SK-N-SH (cell line): ENCODE measurements around the gene TTC21B. TPM values are rescaled to one million over a fixed set of nuclear protein-coding genes. Genes with fewer than 3 reads are reported as not detected.

Experiments
- CTCF ChIA-PET: fragments of 300-600, 350-600 bp; formaldehyde crosslinking; extraction: SDS; loops from one replicate; lab custom pipeline; 2021; lab: Yijun Ruan, JAX
- POLR2A ChIA-PET: fragments of 350-600 bp; sonication (Branson Sonifier 250); formaldehyde crosslinking; extraction: SDS; loops from one replicate; lab custom pipeline; 2020; ENCODE audit warnings: antibody characterized with exemption, inconsistent platforms; lab: Yijun Ruan, JAX
- DNase-seq: peaks from one replicate; pipeline ENCODE4 v3.0.0; 2012
- H2AFZ ChIP-seq: fragments of 200-600 bp; sonication (generic); 2 replicates; pipeline ENCODE4 v1.8.1; 2016; ENCODE audit warnings: antibody characterized with exemption, mild to moderate bottlenecking, low read depth
- H3F3A ChIP-seq: fragments of 200-600 bp; sonication (generic); replicated peaks from 2 replicates; pipeline ENCODE3; 2016; ENCODE audit warnings: antibody characterized with exemption, mild to moderate bottlenecking; ENCODE audit not compliant: insufficient read depth
- H3K27ac ChIP-seq, 2 experiments: fragments of 200-500 bp in 1 of 2; fragments of 200-600 bp in 1 of 2; sonication (Bioruptor generic) in 1 of 2; sonication (generic), shearing (Covaris generic) in 1 of 2; 2 replicates each; pipeline versions ENCODE4 v1.5.1 to v1.6.1; 2014 to 2016; ENCODE audit warnings: low read depth in 2 of 2, inconsistent platforms in 1 of 2, low read length in 1 of 2, mild to moderate bottlenecking in 1 of 2, mixed read lengths in 1 of 2
- H3K27me3 ChIP-seq: fragments of 200-600 bp; sonication (generic), shearing (Covaris generic); 2 replicates; pipeline ENCODE4 v1.6.1; 2016; ENCODE audit warnings: mixed run types; ENCODE audit not compliant: insufficient read depth
- H3K36me3 ChIP-seq, 2 experiments: fragments of 200-500 bp in 1 of 2; fragments of 200-600 bp in 1 of 2; sonication (Bioruptor generic) in 1 of 2; sonication (generic) in 1 of 2; replicated peaks in 1 of 2; 2 replicates each; pipeline versions ENCODE3 to v1.5.1; 2014 to 2016; ENCODE audit warnings: low read length in 1 of 2, mild to moderate bottlenecking in 1 of 2; ENCODE audit not compliant: insufficient read depth in 2 of 2, control insufficient read depth in 1 of 2
- H3K4me1 ChIP-seq, 2 experiments: fragments of 200-500 bp in 1 of 2; fragments of 200-600 bp in 1 of 2; sonication (Bioruptor generic) in 1 of 2; sonication (generic), shearing (Covaris generic) in 1 of 2; 2 replicates each; pipeline versions ENCODE4 v1.5.1 to v1.6.1; 2014 to 2016; ENCODE audit warnings: low read depth in 1 of 2, low read length in 1 of 2, mixed run types in 1 of 2; ENCODE audit not compliant: insufficient read depth in 2 of 2, control insufficient read depth in 1 of 2
- H3K4me2 ChIP-seq: fragments of 200-600 bp; sonication (generic), shearing (Covaris generic); 2 replicates; pipeline ENCODE4 v1.6.1; 2017; ENCODE audit warnings: mixed run types
- H3K4me3 ChIP-seq, 2 experiments: fragments of 200-500 bp in 1 of 2; fragments of 200-600 bp in 1 of 2; sonication (Bioruptor generic) in 1 of 2; sonication (generic), shearing (Covaris generic) in 1 of 2; 2 replicates each; pipeline versions ENCODE4 v1.5.1 to v1.8.1; 2014 to 2016; ENCODE audit warnings: low read depth in 2 of 2, inconsistent platforms in 1 of 2, low read length in 1 of 2, mild to moderate bottlenecking in 1 of 2, mixed read lengths in 1 of 2, moderate library complexity in 1 of 2
- H3K79me2 ChIP-seq: fragments of 200-600 bp; sonication (generic); 2 replicates; pipeline ENCODE4 v1.8.1; 2017; ENCODE audit warnings: mild to moderate bottlenecking; ENCODE audit not compliant: insufficient read depth
- H3K9ac ChIP-seq: fragments of 200-600 bp; sonication (generic); 2 replicates; pipeline ENCODE4 v1.6.1; 2017; ENCODE audit warnings: mixed run types
- H3K9me2 ChIP-seq: fragments of 200-600 bp; sonication (generic); 2 replicates; pipeline ENCODE4 v1.6.1; 2017; ENCODE audit warnings: mixed run types
- H3K9me3 ChIP-seq: fragments of 200-600 bp; sonication (generic); 2 replicates; pipeline ENCODE4 v1.6.1; 2017; ENCODE audit warnings: mixed run types, mild to moderate bottlenecking, moderate library complexity
- H4K20me1 ChIP-seq: fragments of 200-600 bp; sonication (generic); 2 replicates; pipeline ENCODE4 v1.6.1; 2017; ENCODE audit warnings: mild to moderate bottlenecking, mixed run types; ENCODE audit not compliant: insufficient read depth
- CHD2 ChIP-seq: fragments of 150-350 bp; IDR thresholded peaks from 2 replicates; pipeline ENCODE4 v1.6.1; 2018; ENCODE audit warnings: low read length; ENCODE audit not compliant: partially characterized antibody
- ELF1 ChIP-seq: IDR thresholded peaks from 2 replicates; pipeline ENCODE4 v1.4.0; 2012
- EP300 ChIP-seq, 2 experiments: IDR thresholded peaks; 2 replicates each; pipeline versions ENCODE4 v1.4.0 to v1.6.1; 2012; ENCODE audit warnings: borderline replicate concordance in 1 of 2, low read depth in 1 of 2, low read length in 1 of 2
- FOXJ3 ChIP-seq: sonication (generic); formaldehyde crosslinking; IDR thresholded peaks from 2 replicates; pipeline ENCODE4 v1.5.1; 2020; ENCODE audit warnings: mild to moderate bottlenecking, missing genetic modification reagents
- FOXM1 ChIP-seq: IDR thresholded peaks from 2 replicates; pipeline ENCODE4 v1.4.0; 2012; ENCODE audit warnings: low read depth, mild to moderate bottlenecking
- GABPA ChIP-seq: IDR thresholded peaks from 2 replicates; pipeline ENCODE4 v1.4.0; 2012; ENCODE audit warnings: low read depth, mild to moderate bottlenecking
- GATA2 ChIP-seq: sonication (generic); formaldehyde crosslinking; IDR thresholded peaks from 2 replicates; pipeline ENCODE4 v1.5.0; 2020; ENCODE audit warnings: mild to moderate bottlenecking, missing genetic modification reagents
- POLR2AphosphoS5 ChIP-seq: IDR thresholded peaks from 2 replicates; pipeline ENCODE4 v1.6.1; 2012; ENCODE audit warnings: low read depth, low read length
- RFX5 ChIP-seq: IDR thresholded peaks from 2 replicates; pipeline ENCODE4 v1.6.1; 2012; ENCODE audit warnings: mild to moderate bottlenecking, improper control_type of control experiment, low read length
- TCF12 ChIP-seq: IDR thresholded peaks from 2 replicates; pipeline ENCODE4 v1.4.0; 2012
- WGBS: methylation state at CpG from one replicate; pipeline ENCODE4 v1.1.6; 2017; ENCODE audit warnings: low lambda C conversion rate; 5-methylcytosine and 5-hydroxymethylcytosine counted together
- polyA plus RNA-seq, 3 experiments: library from polyadenylated mRNA; depleted of rRNA; stranded (reverse); fragments of >200 nt; gene quantifications; 2 replicates each; pipeline ENCODE4 v1.2.3, GENCODE V29; 2012
- TF ChIP-seq, protein P1 (sequence below): IDR thresholded peaks from 2 replicates; pipeline ENCODE4 v1.4.0; 2012; ENCODE audit warnings: low read depth
- TF ChIP-seq, protein P2 (sequence below): IDR thresholded peaks from 2 replicates; pipeline ENCODE4 v1.6.1; 2012; ENCODE audit warnings: mild to moderate bottlenecking, low read depth, low read length, moderate library complexity
- TF ChIP-seq, protein P3 (sequence below): fragments of 150-350 bp; IDR thresholded peaks from 2 replicates; pipeline ENCODE4 v1.6.1; 2017; ENCODE audit warnings: antibody characterized with exemption, low read length, low read depth, borderline replicate concordance
- TF ChIP-seq, protein P4 (sequence below): fragments of 200-600 bp; sonication (generic); IDR thresholded peaks from 2 replicates; pipeline ENCODE4 v1.6.1; 2017; ENCODE audit warnings: antibody characterized with exemption, mild to moderate bottlenecking, moderate library complexity

TTC21B gene
- polyA plus RNA-seq, 1 of the 3 experiments (the other 2 are of a cell fraction) = 10.1 TPM

DNA sequence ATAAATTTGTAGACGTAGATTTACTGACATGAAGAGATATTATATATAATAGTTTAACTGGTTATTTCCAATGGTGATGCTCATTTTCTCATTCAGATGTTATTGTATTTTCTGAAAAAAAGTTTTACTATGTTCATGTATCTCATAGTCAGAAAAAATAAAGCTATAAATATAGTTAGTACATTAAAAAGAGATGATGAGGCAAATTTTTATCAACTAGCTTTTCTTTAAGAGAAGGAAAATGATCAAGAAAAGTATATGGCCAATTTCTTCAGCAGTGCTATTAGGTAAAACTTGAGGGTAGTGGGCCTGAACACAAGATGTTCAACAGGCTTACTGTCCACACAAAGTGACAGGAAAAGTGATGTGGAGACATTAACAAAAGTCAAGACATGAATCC, 11.7 kb downstream of the TTC21B start (continued):
- TF ChIP-seq, protein P1, sequence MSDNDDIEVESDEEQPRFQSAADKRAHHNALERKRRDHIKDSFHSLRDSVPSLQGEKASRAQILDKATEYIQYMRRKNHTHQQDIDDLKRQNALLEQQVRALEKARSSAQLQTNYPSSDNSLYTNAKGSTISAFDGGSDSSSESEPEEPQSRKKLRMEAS = no peak
- no peak for TF ChIP-seq TCF12
- TF ChIP-seq FOXJ3 (CRISPR knock-in tag) = no peak

DNA sequence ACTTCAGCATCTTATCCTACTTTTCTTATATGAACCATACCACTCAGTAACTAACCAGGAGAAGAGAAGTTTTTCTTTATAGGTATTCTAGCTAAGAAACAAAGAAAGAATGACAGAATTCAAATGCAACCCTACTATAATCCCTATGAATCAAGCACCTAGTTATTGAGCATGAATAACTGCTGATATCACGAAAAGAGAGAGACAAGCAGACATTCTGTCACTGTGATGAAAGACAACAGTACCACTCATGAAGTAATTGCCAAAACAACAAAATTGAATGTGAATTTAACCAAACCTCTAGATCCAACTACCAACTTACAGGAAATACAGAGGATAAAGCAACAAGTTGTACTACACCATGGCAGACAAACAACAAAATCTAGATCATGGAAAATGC, 15.3 kb downstream of the TTC21B start:
- Histone ChIP-seq H3K4me1 (no peaks in the 10 kb centered on the region), H3K9ac (no peak overlapping the region), H3K9me2 (no peaks in the 10 kb centered on the region), H3K79me2 (peaks cover 7% of the 10 kb centered on the region), H3K4me2 (no peak overlapping the region), H3K36me3 (peaks cover 65 to 78% of the 10 kb centered on the region in 2 experiments), H2AFZ (no peak overlapping the region), H4K20me1 (no peaks in the 10 kb centered on the region), H3K4me3 (no peak overlapping the region), H3K27ac (no peak overlapping the region), H3K9me3 (no peaks in the 10 kb centered on the region), H3F3A (no peaks in the 10 kb centered on the region), H3K27me3 (no peaks in the 10 kb centered on the region)
- 90% methylated on average over 1 of the region's 1 CpG for WGBS
- CTCF ChIA-PET = interaction anchor here (1.2 to 1.3 kb wide), 2 partner anchors 15 to 17 kb away, joined by 3 to 5 read pairs; partner anchors contain the start of gene TTC21B
- DNase-seq = no peak
- POLR2A ChIA-PET = no interaction called here
- TF ChIP-seq, protein P1 = no peak
- TF ChIP-seq EP300 (IDR thresholded peaks at IDR 0.05; ENCODE audit: borderline replicate concordance in 1 of 2, low read depth in 1 of 2, low read length in 1 of 2) (no peak), GATA2 (CRISPR knock-in tag) (no peak), FOXM1 (no peak), GABPA (no peak), ELF1 (no peak), RFX5 (no peak), CHD2 (no peak), TCF12 (no peak), POLR2AphosphoS5 (no peak)
- TF ChIP-seq, protein P2, sequence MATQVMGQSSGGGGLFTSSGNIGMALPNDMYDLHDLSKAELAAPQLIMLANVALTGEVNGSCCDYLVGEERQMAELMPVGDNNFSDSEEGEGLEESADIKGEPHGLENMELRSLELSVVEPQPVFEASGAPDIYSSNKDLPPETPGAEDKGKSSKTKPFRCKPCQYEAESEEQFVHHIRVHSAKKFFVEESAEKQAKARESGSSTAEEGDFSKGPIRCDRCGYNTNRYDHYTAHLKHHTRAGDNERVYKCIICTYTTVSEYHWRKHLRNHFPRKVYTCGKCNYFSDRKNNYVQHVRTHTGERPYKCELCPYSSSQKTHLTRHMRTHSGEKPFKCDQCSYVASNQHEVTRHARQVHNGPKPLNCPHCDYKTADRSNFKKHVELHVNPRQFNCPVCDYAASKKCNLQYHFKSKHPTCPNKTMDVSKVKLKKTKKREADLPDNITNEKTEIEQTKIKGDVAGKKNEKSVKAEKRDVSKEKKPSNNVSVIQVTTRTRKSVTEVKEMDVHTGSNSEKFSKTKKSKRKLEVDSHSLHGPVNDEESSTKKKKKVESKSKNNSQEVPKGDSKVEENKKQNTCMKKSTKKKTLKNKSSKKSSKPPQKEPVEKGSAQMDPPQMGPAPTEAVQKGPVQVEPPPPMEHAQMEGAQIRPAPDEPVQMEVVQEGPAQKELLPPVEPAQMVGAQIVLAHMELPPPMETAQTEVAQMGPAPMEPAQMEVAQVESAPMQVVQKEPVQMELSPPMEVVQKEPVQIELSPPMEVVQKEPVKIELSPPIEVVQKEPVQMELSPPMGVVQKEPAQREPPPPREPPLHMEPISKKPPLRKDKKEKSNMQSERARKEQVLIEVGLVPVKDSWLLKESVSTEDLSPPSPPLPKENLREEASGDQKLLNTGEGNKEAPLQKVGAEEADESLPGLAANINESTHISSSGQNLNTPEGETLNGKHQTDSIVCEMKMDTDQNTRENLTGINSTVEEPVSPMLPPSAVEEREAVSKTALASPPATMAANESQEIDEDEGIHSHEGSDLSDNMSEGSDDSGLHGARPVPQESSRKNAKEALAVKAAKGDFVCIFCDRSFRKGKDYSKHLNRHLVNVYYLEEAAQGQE = no peak
- TF ChIP-seq, protein P3, sequence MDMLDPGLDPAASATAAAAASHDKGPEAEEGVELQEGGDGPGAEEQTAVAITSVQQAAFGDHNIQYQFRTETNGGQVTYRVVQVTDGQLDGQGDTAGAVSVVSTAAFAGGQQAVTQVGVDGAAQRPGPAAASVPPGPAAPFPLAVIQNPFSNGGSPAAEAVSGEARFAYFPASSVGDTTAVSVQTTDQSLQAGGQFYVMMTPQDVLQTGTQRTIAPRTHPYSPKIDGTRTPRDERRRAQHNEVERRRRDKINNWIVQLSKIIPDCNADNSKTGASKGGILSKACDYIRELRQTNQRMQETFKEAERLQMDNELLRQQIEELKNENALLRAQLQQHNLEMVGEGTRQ = no peak
- TF ChIP-seq, protein P4, sequence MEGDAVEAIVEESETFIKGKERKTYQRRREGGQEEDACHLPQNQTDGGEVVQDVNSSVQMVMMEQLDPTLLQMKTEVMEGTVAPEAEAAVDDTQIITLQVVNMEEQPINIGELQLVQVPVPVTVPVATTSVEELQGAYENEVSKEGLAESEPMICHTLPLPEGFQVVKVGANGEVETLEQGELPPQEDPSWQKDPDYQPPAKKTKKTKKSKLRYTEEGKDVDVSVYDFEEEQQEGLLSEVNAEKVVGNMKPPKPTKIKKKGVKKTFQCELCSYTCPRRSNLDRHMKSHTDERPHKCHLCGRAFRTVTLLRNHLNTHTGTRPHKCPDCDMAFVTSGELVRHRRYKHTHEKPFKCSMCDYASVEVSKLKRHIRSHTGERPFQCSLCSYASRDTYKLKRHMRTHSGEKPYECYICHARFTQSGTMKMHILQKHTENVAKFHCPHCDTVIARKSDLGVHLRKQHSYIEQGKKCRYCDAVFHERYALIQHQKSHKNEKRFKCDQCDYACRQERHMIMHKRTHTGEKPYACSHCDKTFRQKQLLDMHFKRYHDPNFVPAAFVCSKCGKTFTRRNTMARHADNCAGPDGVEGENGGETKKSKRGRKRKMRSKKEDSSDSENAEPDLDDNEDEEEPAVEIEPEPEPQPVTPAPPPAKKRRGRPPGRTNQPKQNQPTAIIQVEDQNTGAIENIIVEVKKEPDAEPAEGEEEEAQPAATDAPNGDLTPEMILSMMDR = no peak
